Measurements from ENCODE around the gene ERO1B.

Gene ERO1B

GRCh38 chr1:236242568-236242967 lies 39.2 kb downstream of the ERO1B start:
- no peaks in the 10 kb centered on the region for H3K79me2 ChIP-seq (ENCODE audit: insufficient read depth, low read length)
- H4K20me1 ChIP-seq (ENCODE audit: insufficient read depth, low read length) = no peaks in the 10 kb centered on the region
- H3K9me3 ChIP-seq (ENCODE audit: low read length) = no peaks in the 10 kb centered on the region
- H3K36me3 ChIP-seq (ENCODE audit: insufficient read depth, low read length) = no peaks in the 10 kb centered on the region
- no peaks in the 10 kb centered on the region for H3F3A ChIP-seq (ENCODE audit: insufficient read depth, low read length)
- no peaks in the 10 kb centered on the region for H3K27me3 ChIP-seq (ENCODE audit: insufficient read depth, low read length)
- H3K9me2 ChIP-seq (ENCODE audit: low read depth, low read length) = no peaks in the 10 kb centered on the region
- no peaks in the 10 kb centered on the region for H3K4me1 ChIP-seq (ENCODE audit: insufficient read depth, low read length, severe bottlenecking)
- TF ChIP-seq EZH2 (IDR thresholded peaks at IDR 0.05; ENCODE audit: borderline replicate concordance, low read length) = no peak
- TF ChIP-seq, protein P1, sequence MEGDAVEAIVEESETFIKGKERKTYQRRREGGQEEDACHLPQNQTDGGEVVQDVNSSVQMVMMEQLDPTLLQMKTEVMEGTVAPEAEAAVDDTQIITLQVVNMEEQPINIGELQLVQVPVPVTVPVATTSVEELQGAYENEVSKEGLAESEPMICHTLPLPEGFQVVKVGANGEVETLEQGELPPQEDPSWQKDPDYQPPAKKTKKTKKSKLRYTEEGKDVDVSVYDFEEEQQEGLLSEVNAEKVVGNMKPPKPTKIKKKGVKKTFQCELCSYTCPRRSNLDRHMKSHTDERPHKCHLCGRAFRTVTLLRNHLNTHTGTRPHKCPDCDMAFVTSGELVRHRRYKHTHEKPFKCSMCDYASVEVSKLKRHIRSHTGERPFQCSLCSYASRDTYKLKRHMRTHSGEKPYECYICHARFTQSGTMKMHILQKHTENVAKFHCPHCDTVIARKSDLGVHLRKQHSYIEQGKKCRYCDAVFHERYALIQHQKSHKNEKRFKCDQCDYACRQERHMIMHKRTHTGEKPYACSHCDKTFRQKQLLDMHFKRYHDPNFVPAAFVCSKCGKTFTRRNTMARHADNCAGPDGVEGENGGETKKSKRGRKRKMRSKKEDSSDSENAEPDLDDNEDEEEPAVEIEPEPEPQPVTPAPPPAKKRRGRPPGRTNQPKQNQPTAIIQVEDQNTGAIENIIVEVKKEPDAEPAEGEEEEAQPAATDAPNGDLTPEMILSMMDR (IDR thresholded peaks at IDR 0.05; ENCODE audit: low read length) = no peak
- H2AFZ ChIP-seq (ENCODE audit: low read length) = no peak overlapping the region
- H3K27ac ChIP-seq (ENCODE audit: low read depth, low read length, poor library complexity, severe bottlenecking) = no peak overlapping the region
- no peak overlapping the region for H3K4me3 ChIP-seq (ENCODE audit: low read depth, low read length, poor library complexity, severe bottlenecking)
- no peak overlapping the region for H3K4me2 ChIP-seq (ENCODE audit: low read length)
- no peak overlapping the region for H3K9ac ChIP-seq (ENCODE audit: low read length)

DNA sequence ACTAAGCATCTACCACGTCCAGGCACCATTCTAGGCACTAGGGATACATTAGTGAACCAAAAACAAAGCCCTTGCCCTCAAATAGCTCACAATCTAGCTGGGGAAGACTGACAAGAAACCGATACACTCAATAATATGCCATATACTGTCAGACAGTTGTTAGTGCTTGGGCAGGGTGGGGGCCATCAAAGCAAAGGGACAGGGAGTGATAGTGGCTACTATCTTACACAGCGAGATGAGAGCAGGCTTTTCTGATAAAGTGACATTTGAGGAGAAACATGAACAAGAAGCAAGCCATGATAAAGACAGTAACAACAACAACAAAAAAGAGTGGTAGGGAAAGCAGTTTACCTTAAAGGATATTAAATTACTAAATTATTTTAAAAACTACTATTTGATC lies 41.1 kb downstream of the ERO1B start:
- Histone ChIP-seq H3K27ac (ENCODE audit: low read depth, low read length, poor library complexity, severe bottlenecking) (no peak overlapping the region), H3K79me2 (ENCODE audit: insufficient read depth, low read length) (no peaks in the 10 kb centered on the region), H3K4me2 (ENCODE audit: low read length) (no peak overlapping the region), H4K20me1 (ENCODE audit: insufficient read depth, low read length) (no peaks in the 10 kb centered on the region), H3K4me3 (ENCODE audit: low read depth, low read length, poor library complexity, severe bottlenecking) (no peak overlapping the region), H3F3A (ENCODE audit: insufficient read depth, low read length) (no peaks in the 10 kb centered on the region), H3K27me3 (ENCODE audit: insufficient read depth, low read length) (no peaks in the 10 kb centered on the region), H3K36me3 (ENCODE audit: insufficient read depth, low read length) (no peaks in the 10 kb centered on the region), H3K9ac (ENCODE audit: low read length) (no peak overlapping the region), H3K9me3 (ENCODE audit: low read length) (no peaks in the 10 kb centered on the region), H2AFZ (ENCODE audit: low read length) (no peak overlapping the region), H3K9me2 (ENCODE audit: low read depth, low read length) (no peaks in the 10 kb centered on the region), H3K4me1 (ENCODE audit: insufficient read depth, low read length, severe bottlenecking) (no peaks in the 10 kb centered on the region)
- TF ChIP-seq EZH2 (IDR thresholded peaks at IDR 0.05; ENCODE audit: borderline replicate concordance, low read length) = no peak
- TF ChIP-seq, protein P1 (IDR thresholded peaks at IDR 0.05; ENCODE audit: low read length) = no peak

DNA sequence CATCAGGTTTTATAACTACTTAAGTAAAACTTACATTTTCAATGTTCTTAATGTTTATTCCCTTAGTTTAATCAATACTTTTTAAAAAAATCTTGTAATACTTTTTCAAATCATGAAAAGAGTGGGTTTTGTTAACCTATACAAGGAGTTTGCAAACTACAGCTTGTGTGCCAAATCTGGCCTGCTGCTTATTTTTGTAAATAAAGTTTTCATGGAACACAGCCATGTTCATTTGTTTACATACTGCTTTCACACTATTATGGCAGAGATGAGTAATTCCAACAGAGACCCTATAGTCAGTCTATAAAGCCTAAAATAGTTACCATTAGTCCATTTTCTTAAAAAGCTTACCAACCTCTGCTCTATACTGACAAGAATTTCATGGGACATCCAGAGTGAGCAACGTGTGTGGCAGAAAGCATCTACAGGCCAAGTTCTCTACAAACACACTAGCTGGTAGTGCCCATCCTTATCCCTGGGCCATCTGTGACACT lies 42.6 kb downstream of the ERO1B start:
- Histone ChIP-seq H3K79me2 (ENCODE audit: insufficient read depth, low read length) (no peaks in the 10 kb centered on the region), H3K4me3 (ENCODE audit: low read depth, low read length, poor library complexity, severe bottlenecking) (no peak overlapping the region), H2AFZ (ENCODE audit: low read length) (no peak overlapping the region), H4K20me1 (ENCODE audit: insufficient read depth, low read length) (no peaks in the 10 kb centered on the region), H3K9me2 (ENCODE audit: low read depth, low read length) (no peaks in the 10 kb centered on the region), H3K9me3 (ENCODE audit: low read length) (no peaks in the 10 kb centered on the region), H3K27me3 (ENCODE audit: insufficient read depth, low read length) (no peaks in the 10 kb centered on the region), H3F3A (ENCODE audit: insufficient read depth, low read length) (no peaks in the 10 kb centered on the region), H3K9ac (ENCODE audit: low read length) (no peak overlapping the region), H3K4me2 (ENCODE audit: low read length) (no peak overlapping the region), H3K36me3 (ENCODE audit: insufficient read depth, low read length) (no peaks in the 10 kb centered on the region), H3K4me1 (ENCODE audit: insufficient read depth, low read length, severe bottlenecking) (no peaks in the 10 kb centered on the region), H3K27ac (ENCODE audit: low read depth, low read length, poor library complexity, severe bottlenecking) (no peak overlapping the region)
- TF ChIP-seq, protein P1 (IDR thresholded peaks at IDR 0.05; ENCODE audit: low read length) = no peak
- no peak for TF ChIP-seq EZH2 (IDR thresholded peaks at IDR 0.05; ENCODE audit: borderline replicate concordance, low read length)

All from OCI-LY1 (cell line).